WTC11 (cell line): Measurements from ENCODE around the gene C6.

Experiments used
- ATF2 ChIP-seq: sonication (generic); formaldehyde crosslinking; IDR thresholded peaks from 2 replicates; pipeline ENCODE4 v1.8.1; 2022; ENCODE audit warnings: low read depth, missing genetic modification reagents, borderline replicate concordance
- CTCF ChIP-seq: fragments of 200-600 bp; IDR thresholded peaks from 2 replicates; pipeline ENCODE4 v1.8.0; 2022; ENCODE audit warnings: antibody characterized with exemption
- MAX ChIP-seq: sonication (generic); formaldehyde crosslinking; IDR thresholded peaks from 2 replicates; pipeline ENCODE4 v1.8.0; 2022; ENCODE audit warnings: mild to moderate bottlenecking, missing genetic modification reagents
- SP1 ChIP-seq: sonication (generic); formaldehyde crosslinking; conservative IDR thresholded peaks from 2 replicates; pipeline ENCODE4 v1.8.1; 2022; ENCODE audit warnings: missing genetic modification reagents
- STAT6 ChIP-seq: sonication (generic); formaldehyde crosslinking; conservative IDR thresholded peaks from 2 replicates; pipeline ENCODE4 v1.8.1; 2023; ENCODE audit warnings: mild to moderate bottlenecking, low read depth, missing genetic modification reagents, moderate library complexity
- ZNF423 ChIP-seq: fragments of 250-450 bp; sonication (Bioruptor Pico); IDR thresholded peaks from 2 replicates; pipeline ENCODE4 v2.1.2; 2022; ENCODE audit warnings: mild to moderate bottlenecking, moderate library complexity

- TF ChIP-seq CTCF (no peak), MAX (CRISPR knock-in tag) (no peak), ATF2 (CRISPR knock-in tag) (no peak), ZNF423 (CRISPR knock-in tag) (no peak), SP1 (no peak), STAT6 (CRISPR knock-in tag) (no peak)
These were observed 18.1 kb downstream of the C6 start for GRCh38 chr5:41195228-41195627.
